PFSK-1 (cell line): Measurements from ENCODE around the gene FBXO48.

ENCODE experiments used
- FOXP2 ChIP-seq: optimal IDR thresholded peaks from 2 replicates; pipeline ENCODE3; 2011; ENCODE audit warnings: borderline replicate concordance, control low read depth, inconsistent platforms; ENCODE audit not compliant: insufficient read depth; ENCODE audit errors: extremely low read length, extremely low read depth
- POLR2AphosphoS5 ChIP-seq: IDR thresholded peaks from 2 replicates; pipeline ENCODE4 v1.6.1; 2012; ENCODE audit warnings: low read depth, mild to moderate bottlenecking, control low read depth, low read length, moderate library complexity
- REST ChIP-seq, 2 experiments: IDR thresholded peaks; 2 replicates each; pipeline versions ENCODE4 v1.6.1 to v1.8.0; 2011 to 2012; ENCODE audit warnings: low read depth in 2 of 2, low read length in 2 of 2, control low read depth in 1 of 2, inconsistent platforms in 1 of 2, mild to moderate bottlenecking in 1 of 2, moderate library complexity in 1 of 2; ENCODE audit not compliant: insufficient read depth in 1 of 2
- SIN3A ChIP-seq: IDR thresholded peaks from 2 replicates; pipeline ENCODE4 v1.6.1; 2012; ENCODE audit warnings: mild to moderate bottlenecking, low read length, moderate library complexity, borderline replicate concordance; ENCODE audit not compliant: insufficient read depth
- TAF1 ChIP-seq: IDR thresholded peaks from 2 replicates; pipeline ENCODE4 v1.6.1; 2012; ENCODE audit warnings: low read length, control low read depth, borderline replicate concordance; ENCODE audit not compliant: insufficient read depth

Gene FBXO48

GRCh38 chr2:68512326-68512725 is 45.2 kb upstream of the FBXO48 start:
- TF ChIP-seq REST (IDR thresholded peaks at IDR 0.05; ENCODE audit: insufficient read depth in 1 of 2, low read depth in 2 of 2, low read length in 2 of 2), result no peak
- no peak for TF ChIP-seq FOXP2
- TF ChIP-seq TAF1, result no peak
- TF ChIP-seq SIN3A, result no peak
- TF ChIP-seq POLR2AphosphoS5, result no peak

- TF ChIP-seq TAF1 (no peak), FOXP2 (no peak), POLR2AphosphoS5 (no peak), REST (IDR thresholded peaks at IDR 0.05; ENCODE audit: insufficient read depth in 1 of 2, low read depth in 2 of 2, low read length in 2 of 2) (no peak), SIN3A (no peak)
Observed at GRCh38 chr2:68506170-68506569, 39.1 kb upstream of the FBXO48 start.

GRCh38 chr2:68505603-68506159 is 38.6 kb upstream of the FBXO48 start:
- TF ChIP-seq SIN3A, result no peak
- TF ChIP-seq TAF1, result no peak
- TF ChIP-seq POLR2AphosphoS5, result no peak

- TF ChIP-seq SIN3A (no peak), REST (IDR thresholded peaks at IDR 0.05; ENCODE audit: insufficient read depth in 1 of 2, low read depth in 2 of 2, low read length in 2 of 2) (no peak), FOXP2 (no peak), POLR2AphosphoS5 (no peak), TAF1 (no peak)
Observed at GRCh38 chr2:68501768-68502167, 34.7 kb upstream of the FBXO48 start.

- TF ChIP-seq REST (IDR thresholded peaks at IDR 0.05; ENCODE audit: insufficient read depth in 1 of 2, low read depth in 2 of 2, low read length in 2 of 2), result no peak
- TF ChIP-seq POLR2AphosphoS5, result no peak
- no peak for TF ChIP-seq FOXP2
- TF ChIP-seq TAF1, result no peak
- no peak for TF ChIP-seq SIN3A
Observed at GRCh38 chr2:68500649-68501048, 33.6 kb upstream of the FBXO48 start.
